Brain microvascular endothelial cell (primary cell): ENCODE measurements around the gene PTPN5.

Experiments
- DNase-seq: peaks from one replicate; pipeline ENCODE4 v3.0.0-alpha.2; 2020
- H3K27ac ChIP-seq: fragments of 250-450 bp; sonication (Bioruptor Pico); 2 replicates; pipeline ENCODE4 v1.5.1; 2020; ENCODE audit warnings: mild to moderate bottlenecking, moderate library complexity
- H3K27me3 ChIP-seq: fragments of 250-450 bp; sonication (Bioruptor Pico); replicated peaks from 2 replicates; pipeline ENCODE4 v1.5.1; 2020; ENCODE audit warnings: mild to moderate bottlenecking
- H3K36me3 ChIP-seq: fragments of 250-450 bp; sonication (Bioruptor Pico); replicated peaks from 2 replicates; pipeline ENCODE4 v1.5.1; 2020; ENCODE audit warnings: mild to moderate bottlenecking
- H3K4me3 ChIP-seq: 2 replicates; pipeline ENCODE4 v1.5.1; 2011; ENCODE audit warnings: low read depth, mild to moderate bottlenecking, control low read depth, low read length, moderate library complexity
- CTCF ChIP-seq: IDR thresholded peaks from 2 replicates; pipeline ENCODE4 v1.5.1; 2011; ENCODE audit warnings: low read depth, mild to moderate bottlenecking, moderate library complexity, low read length, control low read depth, inconsistent platforms; ENCODE audit errors: missing control alignments
- in situ Hi-C: cut with HindIII; loops from 2 replicates; pipeline ENCODE4 v1.10.0; 2017; ENCODE audit warnings: low sequenced_read_pairs, low pct_ligation_motif_present

Gene PTPN5

DNA sequence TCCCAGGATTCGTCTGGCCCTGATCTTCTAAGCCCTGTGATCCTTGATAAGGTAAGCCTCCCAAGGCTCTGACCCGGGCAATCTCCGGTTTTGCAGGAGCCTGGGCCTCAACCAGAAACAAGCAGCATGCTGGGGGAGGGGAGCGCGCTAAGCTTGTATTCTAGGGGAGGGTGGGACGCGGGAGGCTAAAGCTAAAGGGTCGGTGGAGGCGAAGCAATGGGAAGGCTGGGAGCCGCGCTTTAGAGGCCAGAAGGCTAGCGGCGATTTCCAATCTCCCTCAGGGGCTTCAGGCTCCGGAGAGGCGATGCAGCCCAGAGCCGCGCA is 753 bp downstream of the PTPN5 start:
- TF ChIP-seq CTCF, result no peak
- peaks cover 40% of the 10 kb centered on the region for H3K27me3 ChIP-seq
- in situ Hi-C loops, result no loop called here
- no peak overlapping the region for H3K27ac ChIP-seq
- no peak for DNase-seq
- H3K36me3 ChIP-seq, result no peaks in the 10 kb centered on the region
- H3K4me3 ChIP-seq, result no peak overlapping the region

DNA sequence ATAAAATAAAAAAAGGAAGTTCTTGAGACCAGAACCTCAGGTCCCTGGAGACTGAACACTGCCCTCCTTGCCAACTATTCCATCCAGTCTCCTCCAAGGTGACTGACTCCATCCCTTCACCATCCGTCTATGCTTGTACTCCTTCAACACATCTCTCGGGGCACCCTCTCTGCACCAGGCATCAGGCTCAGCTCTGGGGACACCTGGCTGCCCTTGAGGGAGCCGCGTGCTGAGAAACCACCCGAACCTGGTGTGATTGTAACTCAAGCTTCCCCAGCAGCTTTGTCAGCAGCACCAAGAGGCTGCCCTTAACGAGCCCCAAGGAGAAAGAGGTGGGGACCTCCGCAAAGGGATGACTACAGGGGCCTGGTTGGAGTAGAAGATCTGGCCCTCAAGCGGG is 1.7 kb downstream of the PTPN5 start:
- in situ Hi-C loops, result no loop called here
- peaks cover 38% of the 10 kb centered on the region for H3K27me3 ChIP-seq
- H3K27ac ChIP-seq, result no peak overlapping the region
- no peaks in the 10 kb centered on the region for H3K36me3 ChIP-seq
- TF ChIP-seq CTCF, result no peak
- DNase-seq, result no peak
- H3K4me3 ChIP-seq, result no peak overlapping the region

DNA sequence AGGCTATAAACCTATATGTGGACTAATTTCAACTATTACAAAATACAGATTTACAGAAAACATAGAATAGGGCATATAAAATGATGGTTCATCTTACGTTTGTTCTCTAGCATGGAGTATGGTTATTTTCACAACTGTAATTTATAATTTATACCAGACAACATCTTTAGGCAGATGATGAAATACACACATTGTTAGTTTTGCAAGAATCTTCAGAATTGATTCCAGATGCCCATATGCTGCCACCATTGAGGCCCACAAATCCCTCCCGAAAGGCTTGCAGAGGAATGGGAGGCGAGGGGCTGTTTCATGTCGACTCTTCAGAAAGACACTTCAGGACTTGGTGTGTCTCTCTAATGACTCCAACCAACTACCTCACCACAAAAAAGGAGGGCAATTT is 6.2 kb downstream of the PTPN5 start:
- Histone ChIP-seq H3K4me3 (no peak overlapping the region), H3K27me3 (peaks cover 9% of the 10 kb centered on the region), H3K36me3 (no peaks in the 10 kb centered on the region), H3K27ac (no peak overlapping the region)
- in situ Hi-C loops, result no loop called here
- no peak for TF ChIP-seq CTCF
- no peak for DNase-seq

DNA sequence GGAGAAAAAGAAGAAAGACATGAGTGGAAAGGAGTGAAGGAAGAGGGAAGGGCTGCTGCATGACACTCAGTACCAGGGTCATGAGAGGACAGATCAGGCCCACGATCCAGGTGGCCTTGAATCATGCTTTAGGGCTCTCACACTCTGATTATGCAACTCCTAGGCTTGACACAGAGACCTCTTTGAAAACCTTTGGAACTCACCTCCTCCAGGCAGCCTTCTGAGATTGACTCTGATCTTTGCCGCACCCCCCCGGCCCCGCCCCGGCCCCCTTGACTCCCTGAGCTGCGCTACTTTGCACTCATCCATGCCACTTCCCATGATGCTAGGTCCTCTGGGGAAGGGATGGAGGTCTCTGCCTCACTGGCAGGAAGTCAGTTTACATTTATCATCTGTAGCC is 10.7 kb downstream of the PTPN5 start:
- Histone ChIP-seq H3K4me3 (no peak overlapping the region), H3K27ac (no peak overlapping the region), H3K36me3 (no peaks in the 10 kb centered on the region), H3K27me3 (no peaks in the 10 kb centered on the region)
- in situ Hi-C loops, result no loop called here
- DNase-seq, result no peak
- no peak for TF ChIP-seq CTCF

- Histone ChIP-seq H3K27ac (no peak overlapping the region), H3K36me3 (no peaks in the 10 kb centered on the region), H3K27me3 (no peaks in the 10 kb centered on the region), H3K4me3 (no peak overlapping the region)
- in situ Hi-C loops, result no loop called here
- DNase-seq, result no peak
- TF ChIP-seq CTCF, result no peak
Observed at GRCh38 chr11:18780329-18780728, 11.3 kb downstream of the PTPN5 start.

- DNase-seq, result no peak
- Histone ChIP-seq H3K27ac (no peak overlapping the region), H3K27me3 (no peaks in the 10 kb centered on the region), H3K36me3 (no peaks in the 10 kb centered on the region), H3K4me3 (no peak overlapping the region)
- in situ Hi-C loops, result no loop called here
- no peak for TF ChIP-seq CTCF
Observed at GRCh38 chr11:18778468-18778867, 13.1 kb downstream of the PTPN5 start.
